K562 (cell line): Measurements from ENCODE around the gene YIF1A. TPM values are rescaled to one million over a fixed set of nuclear protein-coding genes. Genes with fewer than 3 reads are reported as not detected.

Experiments
- ATAC-seq: fragments of 200-7000 bp; cut with Tn5 transposase; 3 replicates; pipeline ENCODE4 v1.9.1; 2020; ENCODE audit warnings: moderate library complexity
- BruUV-seq: library from RNA; stranded (reverse); fragments of 400-500 nt; replicated peaks from 2 replicates; lab custom pipeline; 2021; lab: Mats Ljungman, UMichigan
- CTCF ChIA-PET: fragments of 300-600 bp; formaldehyde crosslinking; extraction: SDS; loops from one replicate; lab custom pipeline; 2021; ENCODE audit warnings: low intra/inter-chr PET ratio; lab: Yijun Ruan, JAX
- POLR2A ChIA-PET: fragments of 300-600, 350-650 bp; sonication (Branson Sonifier 250); formaldehyde crosslinking; extraction: SDS; loops from one replicate; lab custom pipeline; 2021; ENCODE audit warnings: antibody characterized with exemption, inconsistent platforms; lab: Yijun Ruan, JAX
- DNase-seq, 4 experiments: peaks; one replicate each; pipeline versions ENCODE4 v3.0.0 to v3.0.0-alpha.2; 2011 to 2018; ENCODE audit warnings: low spot score in 3 of 4, mixed read lengths in 3 of 4; ENCODE audit errors: extremely low read depth in 1 of 4
- FAIRE-seq: peaks from 2 replicates; lab custom pipeline; 2011; peaks lifted over from hg19 to GRCh38; lab: Jason Lieb, UNC
- H2AFZ ChIP-seq: 2 replicates; pipeline ENCODE4 v1.6.0; 2011; ENCODE audit warnings: low read depth, low read length, control low read depth, inconsistent platforms
- H3K27ac ChIP-seq: fragments of 200-600 bp; 3 replicates; pipeline ENCODE4 v1.8.0; 2011; ENCODE audit warnings: low read depth, mild to moderate bottlenecking, control low read depth, inconsistent platforms, low read length, moderate library complexity, mixed read lengths; ENCODE audit errors: extremely low read depth
- H3K27me3 ChIP-seq, 2 experiments: fragments of 300-600 bp in 1 of 2; 2 replicates in 1 of 2; 3 replicates in 1 of 2; pipeline versions ENCODE4 v1.6.0 to v1.8.0; 2011; ENCODE audit warnings: inconsistent platforms in 2 of 2, low read length in 2 of 2, mild to moderate bottlenecking in 1 of 2, mixed read lengths in 1 of 2, moderate library complexity in 1 of 2; ENCODE audit not compliant: control insufficient read depth in 2 of 2, insufficient read depth in 2 of 2
- H3K36me3 ChIP-seq: fragments of 300-600 bp; 3 replicates; pipeline ENCODE4 v1.8.0; 2011; ENCODE audit warnings: mild to moderate bottlenecking, low read length, inconsistent platforms; ENCODE audit not compliant: control insufficient read depth, insufficient read depth
- H3K4me1 ChIP-seq, 2 experiments: fragments of 200-600 bp in 1 of 2; replicated peaks in 1 of 2; 2 replicates in 1 of 2; 3 replicates in 1 of 2; pipeline versions ENCODE4 v1.5.1 to v1.8.0; 2011; ENCODE audit warnings: inconsistent platforms in 2 of 2, low read length in 2 of 2, mild to moderate bottlenecking in 1 of 2, mixed read lengths in 1 of 2, moderate library complexity in 1 of 2; ENCODE audit not compliant: control insufficient read depth in 2 of 2, insufficient read depth in 2 of 2
- H3K4me2 ChIP-seq: 2 replicates; pipeline ENCODE4 v1.6.1; 2011; ENCODE audit warnings: low read length, control low read depth, inconsistent platforms, mixed read lengths; ENCODE audit not compliant: insufficient read depth
- H3K4me3 ChIP-seq: fragments of 200-600 bp; sonication (generic), shearing (Covaris generic); 2 replicates; pipeline ENCODE4 v1.5.1; 2016; ENCODE audit warnings: control low read depth, inconsistent platforms
- H3K79me2 ChIP-seq: fragments of 200-600 bp; 3 replicates; pipeline ENCODE4 v1.8.0; 2011; ENCODE audit warnings: low read length, inconsistent platforms; ENCODE audit not compliant: control insufficient read depth, insufficient read depth
- H3K9ac ChIP-seq, 2 experiments: 2 replicates each; pipeline versions ENCODE4 v1.6.0 to v1.6.1; 2011; ENCODE audit warnings: low read depth in 2 of 2, low read length in 2 of 2, control low read depth in 1 of 2, inconsistent platforms in 1 of 2, mild to moderate bottlenecking in 1 of 2, mixed read lengths in 1 of 2; ENCODE audit not compliant: insufficient read depth in 1 of 2
- H3K9me1 ChIP-seq: one replicate; pipeline ENCODE4 v1.6.0; 2011; ENCODE audit warnings: inconsistent platforms, mild to moderate bottlenecking, low read length, moderate library complexity; ENCODE audit not compliant: control insufficient read depth, insufficient read depth
- H3K9me3 ChIP-seq: replicated peaks from 2 replicates; pipeline ENCODE4 v1.5.1; 2011; ENCODE audit warnings: low read depth, low read length, inconsistent platforms; ENCODE audit not compliant: control insufficient read depth, insufficient read depth
- H4K20me1 ChIP-seq: replicated peaks from 2 replicates; pipeline ENCODE4 v1.6.1; 2011; ENCODE audit warnings: low read length, inconsistent platforms, mixed read lengths; ENCODE audit not compliant: control insufficient read depth, insufficient read depth
- ETV1 ChIP-seq: fragments of 450-650 bp; conservative IDR thresholded peaks from 2 replicates; pipeline ENCODE4 v1.6.1; 2016; ENCODE audit warnings: missing genetic modification characterization, control low read depth, low read depth, missing compliant biosample characterization
- RBM22 ChIP-seq: fragments of 200-400 bp; formaldehyde crosslinking; IDR thresholded peaks from 2 replicates; pipeline ENCODE4 v1.6.1; 2018; ENCODE audit warnings: low read length, low read depth; ENCODE audit not compliant: poor library complexity, severe bottlenecking
- SAFB2 ChIP-seq: fragments of 200-400 bp; formaldehyde crosslinking; IDR thresholded peaks from 2 replicates; pipeline ENCODE4 v1.6.1; 2018; ENCODE audit warnings: borderline replicate concordance, low read length, low read depth, moderate library complexity; ENCODE audit not compliant: severe bottlenecking
- TCF7 ChIP-seq: sonication (generic); IDR thresholded peaks from 2 replicates; pipeline ENCODE4 v1.6.1; 2016; ENCODE audit warnings: antibody characterized with exemption, borderline replicate concordance
- ZNF318 ChIP-seq, 2 experiments: fragments of 450-650 bp; IDR thresholded peaks; 2 replicates each; pipeline ENCODE4 v1.6.1; 2016; ENCODE audit warnings: mild to moderate bottlenecking in 2 of 2, borderline replicate concordance in 1 of 2, low read depth in 1 of 2, moderate library complexity in 1 of 2
- WGBS: fragments of 100-300 bp; shearing (Covaris generic); methylation state at CpG from one replicate; pipeline ENCODE4 v1.1.6; 2016; ENCODE audit warnings: low coverage, mixed read lengths; ENCODE audit not compliant: insufficient coverage; ENCODE audit errors: missing lambda C conversion rate; 5-methylcytosine and 5-hydroxymethylcytosine counted together
- in situ Hi-C: fragments of 300-500 bp; cut with MboI; formaldehyde crosslinking; loops from 4 replicates; pipeline ENCODE4 v1.15.0; 2018; ENCODE audit warnings: inconsistent platforms, mixed read lengths
- intact Hi-C: fragments of 100-400 bp; cut with micrococcal nuclease; formaldehyde crosslinking; loops from 2 replicates; pipeline ENCODE4 v1.14.2; 2022
- polyA plus RNA-seq, 8 experiments: library from polyadenylated mRNA; depleted of rRNA in 4 of 8; stranded (reverse) in 5 of 8; unstranded in 3 of 8; fragments of >200 nt; fragmentation: Nextera tagmentation in 2 of 8; fragmentation: Illumina TruSeq in 1 of 8; extraction: Ambion mirVana in 2 of 8; extraction: Trizol in 1 of 8; gene quantifications; 2 replicates each; pipeline versions ENCODE4 v1.2.1 to v1.2.3, GENCODE V29; 2011 to 2014; ENCODE audit warnings: inconsistent platforms in 1 of 8, missing spikeins in 1 of 8
- total RNA-seq, 7 experiments: library from RNA; depleted of rRNA in 6 of 7; stranded (reverse); fragments of >200 nt in 6 of 7; fragmentation: Illumina TruSeq in 2 of 7; extraction: Trizol in 2 of 7; gene quantifications; 2 replicates each; pipeline versions ENCODE4 v1.2.1 to v1.2.3, GENCODE V29; 2011 to 2021; ENCODE audit warnings: low replicate concordance in 1 of 7
- TF ChIP-seq, protein P1 (sequence below): sonication (generic); formaldehyde crosslinking; IDR thresholded peaks from 2 replicates; pipeline ENCODE4 v1.8.1; 2022; ENCODE audit warnings: missing genetic modification reagents

YIF1A gene
- total and polyA plus RNA-seq, 9 of the 15 experiments (the other 6 are each of a cell fraction or from before 2014, with no cell fraction given) = 8.6 to 121 (median 77.2) TPM

DNA sequence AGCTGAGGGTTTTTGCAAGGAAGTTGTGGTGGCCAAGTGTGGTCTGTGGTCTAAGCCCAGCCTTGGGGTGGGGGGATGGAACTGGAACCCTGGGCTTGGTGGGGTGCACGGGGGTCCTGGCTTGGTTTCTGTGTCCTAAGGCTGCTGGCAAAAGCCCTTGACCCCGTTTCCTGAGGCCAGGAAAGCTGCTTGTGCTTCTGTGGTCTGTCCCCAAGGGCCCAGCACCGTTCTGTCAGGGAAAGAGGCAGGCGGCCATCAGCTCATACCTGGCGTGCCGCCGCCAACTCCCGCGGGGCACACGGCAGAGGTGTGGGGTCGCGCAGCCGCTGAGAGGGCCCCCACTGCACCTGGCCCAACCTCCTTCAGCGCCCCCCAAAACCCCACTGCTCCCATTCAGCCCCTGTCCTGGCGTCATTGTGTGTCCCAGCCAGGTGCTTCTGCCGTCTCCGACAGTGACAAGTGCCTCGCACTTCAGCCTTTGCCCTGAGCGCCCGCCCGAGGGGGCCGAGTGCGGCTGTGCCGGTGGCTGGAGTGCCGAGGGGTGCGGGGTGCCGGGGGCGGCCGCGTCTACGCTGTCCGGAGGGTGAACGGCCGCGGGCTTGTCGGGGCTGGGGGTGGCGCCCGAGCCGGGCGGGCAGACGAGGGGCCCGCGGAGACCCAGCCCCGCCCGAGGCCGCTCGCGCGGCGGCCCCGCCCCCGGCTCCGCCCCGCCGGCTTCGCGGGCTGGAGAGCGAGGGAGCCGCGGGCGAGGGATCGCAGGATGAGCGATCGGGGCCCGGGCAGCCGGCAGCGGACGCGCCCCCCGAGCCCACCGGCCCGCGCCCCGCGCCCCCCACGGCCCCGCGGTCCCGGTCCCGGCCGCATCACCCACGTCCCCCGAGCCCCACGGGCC is 11.2 kb downstream of the YIF1A start, which contains the start of gene CNIH2:
Gene CNIH2, plus strand, starts transcription at position 705 of the 892 bp plus-strand sequence. CDS start 282 bp downstream, outside the sequence.
- H3K36me3 ChIP-seq = peaks cover 37% of the 10 kb centered on the region
- 36% methylated on average over 15 of the region's 84 CpGs for WGBS
- ATAC-seq = peak; percentile 64
- peak; percentile 47 to 80 (median 78) for DNase-seq
- H3K79me2 ChIP-seq = no peaks in the 10 kb centered on the region
- H3K9me3 ChIP-seq = no peaks in the 10 kb centered on the region
- no peak for FAIRE-seq
- no peak within 1 kb of the TSS for H3K4me2 ChIP-seq
- no peaks in the 10 kb centered on the region for H3K9me1 ChIP-seq
- ChIA-PET POLR2A (interaction anchor here (0.7 to 1.5 kb wide), 3 partner anchors 10 to 196 kb away, joined by 3 to 5 read pairs (median 3); partner anchors contain the start of gene YIF1A), CTCF (no interaction called here)
- intact Hi-C loops = no loop called here
- H3K4me3 ChIP-seq = no peak within 1 kb of the TSS
- in situ Hi-C loops = no loop called here
- peaks cover 2 to 23% of the 10 kb centered on the region in 2 experiments; a peak in 3 of 5 replicates for H3K4me1 ChIP-seq
- H3K27me3 ChIP-seq = no peaks in the 10 kb centered on the region
- peak within 1 kb of the TSS in 1 of 2 experiments; percentile 75; a peak in 2 of 4 replicates for H3K9ac ChIP-seq
- H4K20me1 ChIP-seq = peaks cover 13% of the 10 kb centered on the region
- H2AFZ ChIP-seq = no peak within 1 kb of the TSS
- H3K27ac ChIP-seq = peak within 1 kb of the TSS; percentile 33; the same call in 1 of the 3 replicates
- BruUV-seq = no TSS peak
- TF ChIP-seq ETV1 (tag) (no peak), RBM22 (peak; percentile 73), SAFB2 (no peak), TCF7 (no peak), ZNF318 (IDR thresholded peaks at IDR 0.05; ENCODE audit: borderline replicate concordance in 1 of 2, low read depth in 1 of 2) (no peak)
- TF ChIP-seq, protein P1, sequence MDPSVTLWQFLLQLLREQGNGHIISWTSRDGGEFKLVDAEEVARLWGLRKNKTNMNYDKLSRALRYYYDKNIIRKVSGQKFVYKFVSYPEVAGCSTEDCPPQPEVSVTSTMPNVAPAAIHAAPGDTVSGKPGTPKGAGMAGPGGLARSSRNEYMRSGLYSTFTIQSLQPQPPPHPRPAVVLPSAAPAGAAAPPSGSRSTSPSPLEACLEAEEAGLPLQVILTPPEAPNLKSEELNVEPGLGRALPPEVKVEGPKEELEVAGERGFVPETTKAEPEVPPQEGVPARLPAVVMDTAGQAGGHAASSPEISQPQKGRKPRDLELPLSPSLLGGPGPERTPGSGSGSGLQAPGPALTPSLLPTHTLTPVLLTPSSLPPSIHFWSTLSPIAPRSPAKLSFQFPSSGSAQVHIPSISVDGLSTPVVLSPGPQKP (CRISPR knock-in tag) = no peak
